DMS53 (cell line): ENCODE measurements around the gene CALML4.
"Not testable (repeated sequence)": the region's sequence is repeated elsewhere in the genome, so short reads cannot be mapped to it uniquely, and the experiment has no call there.

Experiments
- DNase-seq: peaks from one replicate; lab custom pipeline; 2025; lab: John Stamatoyannopoulos, UW

The CALML4 gene

GRCh38 chr15:68208136-68208535 lies 3.0 kb upstream of the CALML4 start:
- DNase-seq, result no peak

- DNase-seq, result no peak
Observed at GRCh38 chr15:68207176-68207935, 2.2 kb upstream of the CALML4 start.

- no peak for DNase-seq
Observed at GRCh38 chr15:68206711-68207151, 1.6 kb upstream of the CALML4 start.

GRCh38 chr15:68205954-68206539 lies 915 bp upstream of the CALML4 start:
- DNase-seq, result no peak

- no peak for DNase-seq
Observed at GRCh38 chr15:68205558-68205944, 419 bp upstream of the CALML4 start.

GRCh38 chr15:68204361-68204760 lies 771 bp downstream of the CALML4 start:
- DNase-seq, result no peak

- no peak for DNase-seq
Observed at GRCh38 chr15:68203956-68204355, 1.2 kb downstream of the CALML4 start.

GRCh38 chr15:68203486-68203885 lies 1.6 kb downstream of the CALML4 start:
- DNase-seq, result no peak

GRCh38 chr15:68202994-68203393 lies 2.1 kb downstream of the CALML4 start:
- DNase-seq, result not testable (repeated sequence)

GRCh38 chr15:68201879-68202261 lies 3.3 kb downstream of the CALML4 start:
- DNase-seq, result no peak

GRCh38 chr15:68201153-68201878 lies 3.8 kb downstream of the CALML4 start:
- no peak for DNase-seq

- DNase-seq, result no peak
Observed at GRCh38 chr15:68200016-68200861, 4.9 kb downstream of the CALML4 start.

GRCh38 chr15:68199340-68199739 lies 5.8 kb downstream of the CALML4 start:
- no peak for DNase-seq

- no peak for DNase-seq
Observed at GRCh38 chr15:68197661-68198437, 7.3 kb downstream of the CALML4 start.

- no peak for DNase-seq
Observed at GRCh38 chr15:68197170-68197492, 8.0 kb downstream of the CALML4 start.

GRCh38 chr15:68196445-68197169 lies 8.5 kb downstream of the CALML4 start:
- no peak for DNase-seq

- DNase-seq, result no peak
Observed at GRCh38 chr15:68195336-68196112, 9.6 kb downstream of the CALML4 start.

GRCh38 chr15:68192804-68193486 lies 12.2 kb downstream of the CALML4 start:
- no peak for DNase-seq

GRCh38 chr15:68192117-68192516 lies 13.0 kb downstream of the CALML4 start:
- DNase-seq, result no peak
